ENCODE results near the gene RASGRP2. TPM values are rescaled to one million over a fixed set of nuclear protein-coding genes. Genes with fewer than 3 reads are reported as not detected.

The RASGRP2 gene
- total RNA-seq, 1 donor from 2014 or later = 19.5 TPM

DNA sequence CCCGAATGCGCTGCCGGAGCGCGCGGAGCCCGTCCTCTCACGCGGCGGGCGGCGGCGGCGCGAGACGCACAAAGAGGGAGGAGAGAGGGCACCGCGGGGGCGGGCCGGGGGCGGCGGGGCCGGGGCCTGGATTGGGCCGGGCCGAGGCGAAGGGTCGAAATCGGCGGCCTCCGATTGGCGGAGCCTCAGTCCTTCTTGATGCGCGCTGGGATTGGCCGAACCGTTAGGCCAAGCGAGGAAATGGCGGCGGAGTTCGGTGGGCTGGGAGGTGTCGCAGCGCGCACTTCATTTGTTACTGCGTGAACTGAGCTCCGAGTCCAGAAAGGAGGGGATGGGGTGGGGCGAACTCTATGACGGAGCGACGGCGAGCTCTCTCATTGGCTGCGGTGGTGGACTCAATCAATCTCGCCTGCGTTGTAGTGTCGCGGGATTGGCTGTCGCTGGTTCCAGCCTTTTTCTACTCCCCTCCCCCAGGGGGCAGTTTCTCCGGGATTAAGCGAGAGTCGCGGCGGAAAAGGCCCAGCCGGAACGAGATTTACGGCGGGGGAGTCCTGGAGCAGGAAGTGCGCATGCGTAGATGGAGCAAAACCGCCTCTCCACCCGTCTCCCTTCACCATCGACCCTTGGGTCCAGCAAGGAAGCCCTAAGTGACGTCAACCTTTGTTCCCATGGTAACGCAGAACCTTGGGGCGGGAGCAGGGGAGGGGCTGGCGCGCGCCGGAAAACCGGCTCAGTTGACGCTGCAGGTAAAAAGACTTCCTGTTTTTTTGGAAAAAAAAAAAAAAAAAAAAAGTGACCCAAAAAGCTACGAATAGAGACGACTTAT is 34.7 kb upstream of the RASGRP2 start, which contains the start of gene SF1:
Gene SF1 (minus strand): TSS at position 70 of the 826 bp plus-strand sequence. CDS start 150 bp downstream, outside the sequence.
- intact Hi-C loops (cut with micrococcal nuclease) = loop anchor here (1.0 to 5.0 kb wide), 14 partner anchors 25 to 1080 kb away; partner anchors contain the start of genes ATG2A, CFL1, EHD1 and FAU
- Mint-ChIP-seq H3K27me3 (ENCODE audit: insufficient read depth) (peaks cover 2% of the 10 kb centered on the region), H3K4me3 (peak within 1 kb of the TSS; percentile 87), H3K4me1 (ENCODE audit: low read depth) (peaks cover 57% of the 10 kb centered on the region), H3K36me3 (ENCODE audit: low read depth) (peaks cover 36% of the 10 kb centered on the region), H3K27ac (peak within 1 kb of the TSS; percentile 97), H3K9me3 (no peaks in the 10 kb centered on the region)
- DNase-seq (ENCODE audit: low spot score) = peak; percentile 99

DNA sequence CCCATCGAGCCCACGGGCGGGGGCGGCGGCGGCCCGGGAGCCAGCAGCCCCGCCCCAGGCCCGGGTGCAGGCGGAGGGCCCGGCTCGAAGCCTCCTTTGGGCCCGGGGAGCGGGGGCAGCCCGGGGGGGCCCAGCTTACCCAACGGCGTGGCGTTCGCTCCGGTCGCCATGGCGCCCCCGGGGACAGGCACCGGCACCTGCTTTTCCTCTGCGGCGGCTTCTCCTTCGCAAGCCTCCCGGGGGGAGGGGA is 34.2 kb upstream of the RASGRP2 start:
- H3K36me3 Mint-ChIP-seq (ENCODE audit: low read depth) = peaks cover 41% of the 10 kb centered on the region
- peaks cover 2% of the 10 kb centered on the region for H3K27me3 Mint-ChIP-seq (ENCODE audit: insufficient read depth)
- H3K4me1 Mint-ChIP-seq (ENCODE audit: low read depth) = peaks cover 63% of the 10 kb centered on the region
- peak overlapping the region; percentile 97 for H3K27ac Mint-ChIP-seq
- intact Hi-C loops (cut with micrococcal nuclease) = loop anchor here (1.0 to 5.0 kb wide), 12 partner anchors 25 to 1081 kb away; partner anchors contain the start of genes CFL1, EHD1, FAU and MAP4K2
- peak overlapping the region; percentile 87 for H3K4me3 Mint-ChIP-seq
- H3K9me3 Mint-ChIP-seq = no peaks in the 10 kb centered on the region
- no peak for DNase-seq (ENCODE audit: low spot score)

DNA sequence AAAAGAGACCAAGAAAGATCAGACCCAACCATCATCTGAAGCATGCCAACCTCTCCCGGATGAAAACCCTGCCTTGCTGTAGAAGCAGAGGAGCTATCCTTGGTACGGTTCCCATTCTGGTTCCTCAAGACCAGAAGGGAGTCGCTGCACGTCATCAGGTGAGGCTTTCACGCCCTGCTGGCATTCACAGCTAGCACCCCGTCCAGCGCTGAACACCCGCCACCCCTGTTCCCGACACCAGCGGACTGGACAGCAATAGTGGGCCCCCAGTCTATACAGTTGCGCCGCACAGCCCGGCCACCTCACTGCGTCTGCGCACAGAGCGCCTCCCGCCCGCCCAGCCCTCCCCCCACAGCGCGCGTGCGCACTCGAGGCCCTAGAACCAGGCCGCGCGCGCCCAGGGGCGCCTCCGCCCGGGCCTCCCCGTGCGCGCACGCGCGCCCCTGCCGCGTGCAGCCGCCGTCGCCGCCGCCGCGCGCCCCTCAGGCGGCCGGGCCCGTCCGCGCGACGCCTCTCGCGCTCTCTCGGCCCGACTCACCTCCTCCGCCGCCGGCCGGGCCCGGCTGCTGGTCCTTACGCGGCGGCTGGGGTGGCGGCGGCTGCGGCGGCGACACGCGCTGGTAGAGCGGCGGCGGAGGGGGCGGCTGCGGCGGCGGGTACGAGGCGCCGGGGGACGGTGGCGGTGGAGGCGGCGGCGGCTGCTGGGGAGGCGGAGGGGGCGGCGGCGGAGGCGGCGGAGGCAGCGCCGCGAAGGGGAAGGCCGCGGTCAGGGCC is 33.7 kb upstream of the RASGRP2 start:
- intact Hi-C loops (cut with micrococcal nuclease) = loop anchor here (1.0 to 5.0 kb wide), 16 partner anchors 10 to 1081 kb away; partner anchors contain the start of genes CFL1, EHD1, FAU and MAP3K11
- H3K27ac Mint-ChIP-seq = peak overlapping the region; percentile 54
- peaks cover 2% of the 10 kb centered on the region for H3K27me3 Mint-ChIP-seq (ENCODE audit: insufficient read depth)
- peaks cover 68% of the 10 kb centered on the region for H3K4me1 Mint-ChIP-seq (ENCODE audit: low read depth)
- H3K4me3 Mint-ChIP-seq = peak overlapping the region; percentile 87
- peaks cover 46% of the 10 kb centered on the region for H3K36me3 Mint-ChIP-seq (ENCODE audit: low read depth)
- DNase-seq (ENCODE audit: low spot score) = peak; percentile 78
- H3K9me3 Mint-ChIP-seq = no peaks in the 10 kb centered on the region

DNA sequence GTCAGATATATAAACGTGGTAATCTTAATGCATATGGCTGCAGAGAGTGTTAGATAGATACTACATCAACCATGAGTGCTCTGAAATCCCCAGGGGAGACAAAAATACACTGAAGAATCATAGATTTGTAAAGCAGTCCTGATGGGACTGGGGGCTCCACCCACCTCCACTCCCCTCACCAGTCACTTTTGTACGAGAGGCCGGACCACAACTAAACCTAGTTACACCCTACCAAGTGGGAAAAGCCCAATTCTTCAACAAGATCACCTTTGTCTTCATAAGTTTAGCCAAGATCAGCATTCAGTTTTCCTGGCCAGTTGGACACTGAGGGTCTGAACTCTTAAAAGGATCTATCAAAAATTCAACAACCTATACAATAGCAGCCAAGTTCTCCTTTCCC is 32.9 kb upstream of the RASGRP2 start:
- Mint-ChIP-seq H3K27ac (peak overlapping the region; percentile 54), H3K36me3 (ENCODE audit: low read depth) (peaks cover 54% of the 10 kb centered on the region), H3K4me3 (peak overlapping the region; percentile 87), H3K27me3 (ENCODE audit: insufficient read depth) (peaks cover 2% of the 10 kb centered on the region), H3K4me1 (ENCODE audit: low read depth) (peaks cover 75% of the 10 kb centered on the region), H3K9me3 (no peaks in the 10 kb centered on the region)
- intact Hi-C loops (cut with micrococcal nuclease) = loop anchor here (1.0 to 5.0 kb wide), 5 partner anchors 10 to 838 kb away; partner anchors contain the start of genes MAP3K11, PCNX3, SNX15 and ZNHIT2
- no peak for DNase-seq (ENCODE audit: low spot score)

DNA sequence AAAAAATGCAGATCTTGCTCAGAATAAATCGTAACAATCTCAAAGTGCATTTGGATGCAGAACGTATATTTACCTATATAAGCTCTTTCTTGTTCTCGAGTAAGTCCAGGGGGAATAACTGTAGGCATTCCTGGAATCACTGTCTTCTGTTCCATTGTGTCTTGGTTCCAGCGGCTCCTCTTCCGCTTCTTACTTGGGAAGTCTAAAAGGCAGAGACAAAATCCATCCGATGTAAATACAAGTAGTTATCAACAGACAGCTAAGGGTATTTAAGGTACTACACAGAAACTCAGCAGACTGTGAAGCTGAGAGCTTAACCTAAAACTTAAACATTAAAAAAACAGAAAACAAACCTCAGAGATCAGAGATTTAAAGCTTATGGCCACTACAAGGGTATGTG is 32.5 kb upstream of the RASGRP2 start:
- peak overlapping the region; percentile 67 for H3K27ac Mint-ChIP-seq
- peaks cover 80% of the 10 kb centered on the region for H3K4me1 Mint-ChIP-seq (ENCODE audit: low read depth)
- peak overlapping the region; percentile 87 for H3K4me3 Mint-ChIP-seq
- H3K9me3 Mint-ChIP-seq = no peaks in the 10 kb centered on the region
- intact Hi-C loops (cut with micrococcal nuclease) = loop anchor here (2.0 to 5.0 kb wide), 4 partner anchors 14 to 838 kb away; partner anchors contain the start of genes MAP3K11, PCNX3, SNX15 and ZNHIT2
- peaks cover 2% of the 10 kb centered on the region for H3K27me3 Mint-ChIP-seq (ENCODE audit: insufficient read depth)
- peaks cover 58% of the 10 kb centered on the region for H3K36me3 Mint-ChIP-seq (ENCODE audit: low read depth)
- no peak for DNase-seq (ENCODE audit: low spot score)

DNA sequence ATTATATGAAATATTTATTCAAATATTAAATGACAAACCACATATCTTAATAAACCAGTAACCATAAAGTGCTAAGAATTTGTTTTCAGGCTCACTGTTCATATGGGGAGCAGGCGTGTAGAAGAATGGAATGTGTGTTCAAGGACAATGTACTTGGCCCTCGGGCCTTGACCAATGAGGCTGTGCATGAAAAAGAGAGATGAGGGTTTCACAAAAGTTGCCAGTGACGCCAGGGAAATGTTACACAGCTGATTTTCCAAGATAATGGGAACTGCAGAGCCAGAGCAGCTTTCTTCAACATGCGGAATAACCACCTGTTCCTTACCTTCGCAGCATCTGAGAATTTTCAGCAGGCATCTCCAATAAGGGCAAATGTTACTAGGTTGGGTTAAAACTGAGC is 30.2 kb upstream of the RASGRP2 start:
- Mint-ChIP-seq H3K4me1 (ENCODE audit: low read depth) (peaks cover 80% of the 10 kb centered on the region), H3K27me3 (ENCODE audit: insufficient read depth) (peaks cover 2% of the 10 kb centered on the region), H3K36me3 (ENCODE audit: low read depth) (peaks cover 76% of the 10 kb centered on the region), H3K9me3 (no peaks in the 10 kb centered on the region), H3K27ac (no peak overlapping the region), H3K4me3 (peak overlapping the region; percentile 19)
- no peak for DNase-seq (ENCODE audit: low spot score)
- intact Hi-C loops (cut with micrococcal nuclease) = no loop called here

DNA sequence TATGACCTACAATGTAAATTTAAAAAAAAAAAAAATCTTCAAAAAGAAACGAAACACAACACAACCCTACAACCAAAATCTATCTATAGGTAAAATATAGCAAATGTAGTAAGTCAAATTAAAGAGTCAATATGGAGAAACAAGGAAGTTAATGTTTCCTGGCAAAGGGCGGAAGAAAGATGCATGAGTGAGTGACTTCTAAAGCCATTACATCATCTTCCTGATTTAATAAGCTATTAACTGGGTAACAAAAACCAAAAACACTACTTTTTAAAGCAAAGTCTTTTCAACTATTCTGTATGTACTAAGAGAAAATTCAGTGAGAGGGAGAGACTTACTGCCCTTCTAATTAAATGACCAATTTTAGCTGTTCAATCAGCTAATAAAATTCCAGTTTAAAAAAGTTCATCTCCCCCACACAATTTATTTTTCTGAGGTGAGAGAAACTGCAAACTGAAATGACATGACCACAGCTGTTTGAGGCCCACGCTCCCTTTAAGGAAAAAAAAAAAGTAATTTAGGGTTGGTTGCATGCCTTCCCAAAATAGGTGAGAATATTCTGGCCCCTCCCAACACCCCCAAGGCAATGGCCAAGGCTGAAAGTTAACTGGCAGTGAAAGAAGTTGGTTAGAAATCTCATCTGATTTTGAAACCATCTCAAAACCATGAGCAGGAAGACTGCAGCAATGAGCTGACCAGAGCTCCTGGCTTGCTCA is 28.5 kb upstream of the RASGRP2 start:
- Mint-ChIP-seq H3K4me3 (peak overlapping the region; percentile 59), H3K9me3 (no peaks in the 10 kb centered on the region), H3K27me3 (ENCODE audit: insufficient read depth) (no peaks in the 10 kb centered on the region), H3K4me1 (ENCODE audit: low read depth) (peaks cover 90% of the 10 kb centered on the region), H3K27ac (peak overlapping the region; percentile 58), H3K36me3 (ENCODE audit: low read depth) (peaks cover 91% of the 10 kb centered on the region)
- intact Hi-C loops (cut with micrococcal nuclease) = loop anchor here (1.0 kb wide), 1 partner anchor 8 kb away; no protein-coding TSS in a partner anchor
- no peak for DNase-seq (ENCODE audit: low spot score)

DNA sequence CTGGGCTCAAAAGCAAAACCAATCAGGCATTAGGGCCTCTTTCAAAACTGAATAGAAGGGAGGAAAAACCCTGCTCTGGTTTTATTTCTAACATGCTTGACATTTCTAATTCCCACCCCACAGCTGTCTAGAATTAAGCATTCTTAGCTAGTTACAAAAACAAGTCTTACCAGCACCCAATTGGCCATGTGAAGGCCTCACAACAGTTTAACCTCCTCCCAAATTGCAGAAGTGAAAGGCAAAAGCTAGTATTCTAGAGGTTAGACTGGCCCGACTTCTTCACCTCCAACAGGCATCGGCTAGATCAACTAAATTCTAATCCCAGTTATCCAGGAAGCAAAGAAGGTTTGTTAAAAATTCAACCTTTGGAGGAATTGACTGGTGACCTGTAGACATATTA is 27.9 kb upstream of the RASGRP2 start:
- Mint-ChIP-seq H3K4me3 (peak overlapping the region; percentile 59), H3K9me3 (no peaks in the 10 kb centered on the region), H3K27me3 (ENCODE audit: insufficient read depth) (no peaks in the 10 kb centered on the region), H3K4me1 (ENCODE audit: low read depth) (peaks cover 89% of the 10 kb centered on the region), H3K27ac (peak overlapping the region; percentile 41), H3K36me3 (ENCODE audit: low read depth) (peaks cover 89% of the 10 kb centered on the region)
- DNase-seq (ENCODE audit: low spot score) = no peak
- intact Hi-C loops (cut with micrococcal nuclease) = loop anchor here (1.0 kb wide), 1 partner anchor 8 kb away; no protein-coding TSS in a partner anchor

DNA sequence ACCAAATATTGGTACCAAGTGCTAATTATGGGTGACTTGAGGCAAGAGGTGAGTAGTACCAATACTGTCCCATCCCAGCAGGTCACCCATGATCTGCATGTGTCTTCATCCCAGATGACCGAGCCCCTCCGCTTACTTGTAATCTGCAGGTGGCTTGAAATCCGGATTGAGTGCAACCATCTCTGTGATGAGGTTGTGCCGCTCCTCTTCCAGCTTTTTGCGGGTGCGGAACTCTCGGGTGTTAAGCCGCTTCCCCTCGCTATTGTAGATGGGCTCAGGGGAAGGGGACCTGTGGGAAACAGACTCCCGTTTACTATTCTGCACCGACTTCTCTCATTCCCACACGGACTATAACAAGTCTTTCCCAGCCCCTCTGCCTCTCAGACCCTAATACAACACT is 26.2 kb upstream of the RASGRP2 start:
- H3K27ac Mint-ChIP-seq = no peak overlapping the region
- intact Hi-C loops (cut with micrococcal nuclease) = no loop called here

DNA sequence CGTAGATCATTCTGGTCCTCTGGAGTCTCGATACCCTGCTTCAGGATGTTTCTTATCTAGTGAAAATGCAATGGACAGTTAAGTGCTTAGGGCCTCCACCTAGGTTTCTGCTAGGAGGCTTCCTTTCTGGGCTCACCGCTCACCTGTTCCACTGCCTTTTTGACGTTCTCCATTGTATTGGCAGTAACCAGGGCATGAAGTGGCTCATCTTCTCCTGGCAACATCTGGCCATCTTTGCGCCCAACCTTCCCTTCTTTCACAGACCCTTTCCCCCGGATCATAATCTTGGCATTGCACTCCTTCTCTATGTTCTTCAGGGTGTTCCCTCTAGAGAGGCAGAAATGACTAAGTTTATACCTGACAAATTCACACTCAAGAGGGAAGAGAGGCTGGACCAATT is 25.3 kb upstream of the RASGRP2 start:
- H3K27ac Mint-ChIP-seq = peak overlapping the region; percentile 61
- intact Hi-C loops (cut with micrococcal nuclease) = no loop called here
- DNase-seq (ENCODE audit: low spot score) = no peak
- H3K4me3 Mint-ChIP-seq = peak overlapping the region; percentile 6
- H3K4me1 Mint-ChIP-seq (ENCODE audit: low read depth) = peaks cover 84% of the 10 kb centered on the region
- peaks cover 82% of the 10 kb centered on the region for H3K36me3 Mint-ChIP-seq (ENCODE audit: low read depth)
- no peaks in the 10 kb centered on the region for H3K9me3 Mint-ChIP-seq
- no peaks in the 10 kb centered on the region for H3K27me3 Mint-ChIP-seq (ENCODE audit: insufficient read depth)

More for the DNA sequence above, 26.2 kb upstream of the RASGRP2 start:
- H3K36me3 Mint-ChIP-seq (ENCODE audit: low read depth) = peaks cover 82% of the 10 kb centered on the region
- peaks cover 84% of the 10 kb centered on the region for H3K4me1 Mint-ChIP-seq (ENCODE audit: low read depth)
- H3K4me3 Mint-ChIP-seq = no peak overlapping the region
- DNase-seq (ENCODE audit: low spot score) = no peak
- H3K27me3 Mint-ChIP-seq (ENCODE audit: insufficient read depth) = no peaks in the 10 kb centered on the region
- no peaks in the 10 kb centered on the region for H3K9me3 Mint-ChIP-seq

DNA sequence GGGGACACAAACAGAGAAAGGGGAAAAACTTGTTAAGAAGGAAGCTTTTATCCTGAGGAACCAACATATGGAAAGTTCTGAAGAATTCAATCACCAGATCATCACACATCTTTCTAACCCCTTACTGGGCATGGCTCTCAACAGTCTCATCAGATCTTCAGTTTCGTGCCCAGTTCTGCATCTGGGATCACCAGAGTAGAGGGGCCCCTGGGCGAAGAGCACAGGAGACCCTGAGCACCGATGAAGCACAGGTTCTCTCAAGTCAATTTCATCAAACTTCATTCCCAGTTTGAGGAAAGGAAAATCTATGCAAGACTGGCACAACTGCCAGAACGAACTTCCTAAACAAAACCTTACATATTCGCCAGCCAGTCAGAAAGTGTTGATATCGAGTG is 24.4 kb upstream of the RASGRP2 start:
- no peaks in the 10 kb centered on the region for H3K9me3 Mint-ChIP-seq
- H3K27ac Mint-ChIP-seq = no peak overlapping the region
- intact Hi-C loops (cut with micrococcal nuclease) = no loop called here
- DNase-seq (ENCODE audit: low spot score) = no peak
- H3K4me3 Mint-ChIP-seq = peak overlapping the region; percentile 7
- no peaks in the 10 kb centered on the region for H3K27me3 Mint-ChIP-seq (ENCODE audit: insufficient read depth)
- peaks cover 85% of the 10 kb centered on the region for H3K36me3 Mint-ChIP-seq (ENCODE audit: low read depth)
- H3K4me1 Mint-ChIP-seq (ENCODE audit: low read depth) = peaks cover 86% of the 10 kb centered on the region

Measured in activated T-helper 1 cell treated with anti-CD3 and anti-CD28 coated beads, Interleukin-12 subunit alpha, Interleukin-12 subunit beta, Interleukin-2, Interleukin-4 antibody, amounts not matched to agents 30 ng/mL and 10 ng/mL and 1 ng/mL, durations not matched to agents 14 hours and 24 hours and 36 hours (primary cell).